Astrocyte (in vitro differentiated cells and primary cell): Measurements from ENCODE around the gene REXO2. TPM values are rescaled to one million over a fixed set of nuclear protein-coding genes. Genes with fewer than 3 reads are reported as not detected.
A peak's percentile ranks its signal among the peaks of the same experiment; 100 is the strongest.

Source experiments
- DNase-seq: peaks from one replicate; pipeline ENCODE4 v3.0.0-alpha.2; 2010; ENCODE audit warnings: low read depth
- FAIRE-seq: peaks from 2 replicates; lab custom pipeline; 2011; peaks lifted over from hg19 to GRCh38; lab: Jason Lieb, UNC
- H2AFZ ChIP-seq: 2 replicates; pipeline ENCODE4 v1.6.0; 2012; ENCODE audit warnings: low read depth, low read length, inconsistent platforms
- H3K27ac ChIP-seq: 2 replicates; pipeline ENCODE4 v1.5.1; 2011; ENCODE audit warnings: low read depth, low read length, inconsistent platforms
- H3K27me3 ChIP-seq: 2 replicates; pipeline ENCODE4 v1.6.0; 2011; ENCODE audit warnings: low read length, inconsistent platforms; ENCODE audit not compliant: insufficient read depth
- H3K36me3 ChIP-seq: 2 replicates; pipeline ENCODE4 v1.5.1; 2011; ENCODE audit warnings: low read length, inconsistent platforms; ENCODE audit not compliant: insufficient read depth
- H3K4me1 ChIP-seq: 2 replicates; pipeline ENCODE4 v1.5.1; 2011; ENCODE audit warnings: low read length, inconsistent platforms; ENCODE audit not compliant: insufficient read depth
- H3K4me2 ChIP-seq: 2 replicates; pipeline ENCODE4 v1.6.0; 2012; ENCODE audit warnings: low read length, inconsistent platforms
- H3K4me3 ChIP-seq: 2 replicates; pipeline ENCODE4 v1.5.1; 2011; ENCODE audit warnings: low read depth, mild to moderate bottlenecking, low read length, inconsistent platforms; ENCODE audit not compliant: insufficient read depth
- H3K79me2 ChIP-seq: 2 replicates; pipeline ENCODE4 v1.6.0; 2012; ENCODE audit warnings: mild to moderate bottlenecking, low read length, inconsistent platforms; ENCODE audit not compliant: insufficient read depth
- H3K9ac ChIP-seq: 2 replicates; pipeline ENCODE4 v1.6.0; 2012; ENCODE audit warnings: mild to moderate bottlenecking, low read length, inconsistent platforms
- H3K9me3 ChIP-seq: 2 replicates; pipeline ENCODE4 v1.5.1; 2012; ENCODE audit warnings: low read depth, mild to moderate bottlenecking, low read length, inconsistent platforms; ENCODE audit not compliant: insufficient read depth
- H4K20me1 ChIP-seq: 2 replicates; pipeline ENCODE4 v1.6.0; 2012; ENCODE audit warnings: low read length, inconsistent platforms; ENCODE audit not compliant: insufficient read depth
- H3K27ac Mint-ChIP-seq: one replicate; pipeline ENCODE4 v1.8.0; 2021; ENCODE audit warnings: mild to moderate bottlenecking, mixed read lengths; ENCODE audit not compliant: unreplicated experiment
- H3K27me3 Mint-ChIP-seq: one replicate; pipeline ENCODE4 v1.8.0; 2021; ENCODE audit warnings: low read depth, mixed read lengths; ENCODE audit not compliant: unreplicated experiment
- H3K36me3 Mint-ChIP-seq: one replicate; pipeline ENCODE4 v1.8.0; 2021; ENCODE audit warnings: low read depth, mixed read lengths; ENCODE audit not compliant: unreplicated experiment
- H3K4me1 Mint-ChIP-seq: one replicate; pipeline ENCODE4 v1.8.0; 2021; ENCODE audit warnings: low read depth, mixed read lengths; ENCODE audit not compliant: unreplicated experiment
- H3K4me3 Mint-ChIP-seq: one replicate; pipeline ENCODE4 v1.8.0; 2021; ENCODE audit warnings: mild to moderate bottlenecking, moderate library complexity, mixed read lengths; ENCODE audit not compliant: unreplicated experiment
- H3K9me3 Mint-ChIP-seq: one replicate; pipeline ENCODE4 v1.8.0; 2021; ENCODE audit warnings: mild to moderate bottlenecking, mixed read lengths; ENCODE audit not compliant: unreplicated experiment
- CTCF ChIP-seq: IDR thresholded peaks from 2 replicates; pipeline ENCODE4 v1.5.1; 2011; ENCODE audit warnings: low read depth, mild to moderate bottlenecking, inconsistent platforms, low read length, moderate library complexity; ENCODE audit not compliant: insufficient read depth
- EZH2 ChIP-seq: IDR thresholded peaks from 2 replicates; pipeline ENCODE4 v1.6.1; 2012; ENCODE audit warnings: mild to moderate bottlenecking, low read length, inconsistent platforms; ENCODE audit not compliant: insufficient read depth
- total RNA-seq: library from RNA; stranded (reverse); gene quantifications from 2 replicates; pipeline ENCODE4 v1.2.1, GENCODE V29; 2021

The REXO2 gene
- total RNA-seq, 1 donor from 2014 or later: 181 TPM

DNA sequence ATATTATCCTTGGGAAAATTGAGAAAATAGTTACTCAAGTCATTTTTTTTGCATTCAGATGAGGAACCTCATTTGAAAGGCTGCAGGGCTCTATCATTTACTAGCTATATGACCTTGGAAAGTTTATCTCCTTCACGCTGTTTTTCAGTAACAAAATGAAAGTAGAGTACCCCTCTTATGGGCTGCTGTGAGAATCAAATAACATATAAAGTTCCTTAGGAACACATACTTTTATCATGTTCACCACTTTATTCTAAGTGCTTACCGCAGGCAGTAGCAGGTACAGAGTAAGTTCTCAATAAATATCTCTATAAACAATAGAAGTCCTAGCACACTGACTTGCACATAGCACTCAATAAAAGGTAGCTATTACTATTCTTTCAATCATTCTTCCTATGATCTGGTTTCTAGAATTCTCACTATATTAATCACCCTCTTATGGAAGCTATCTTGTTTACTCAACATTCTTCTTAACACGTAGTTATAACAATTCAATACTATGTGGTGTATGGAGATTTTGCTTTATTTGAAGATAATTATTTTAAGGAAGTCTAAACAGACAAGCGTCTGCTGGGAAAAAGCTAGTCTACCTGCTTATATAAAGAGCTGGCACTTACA, 40.9 kb upstream of the REXO2 start:
- Histone ChIP-seq H3K4me1 (peaks cover 16% of the 10 kb centered on the region), H3K79me2 (peaks cover 45% of the 10 kb centered on the region), H2AFZ (no peak overlapping the region), H3K9ac (peak overlapping the region; percentile 100), H4K20me1 (peaks cover under 1% of the 10 kb centered on the region), H3K4me2 (peak overlapping the region; percentile 89), H3K36me3 (peaks cover 3% of the 10 kb centered on the region), H3K4me3 (peak overlapping the region; percentile 99), H3K27me3 (no peaks in the 10 kb centered on the region), H3K27ac (no peak overlapping the region), H3K9me3 (no peaks in the 10 kb centered on the region)
- peak overlapping the region; percentile 94 for H3K4me3 Mint-ChIP-seq
- DNase-seq (no peak), FAIRE-seq (no peak)
- peak overlapping the region; percentile 99 for H3K27ac Mint-ChIP-seq
- H3K36me3 Mint-ChIP-seq: peaks cover 2% of the 10 kb centered on the region
- TF ChIP-seq CTCF: no peak
- TF ChIP-seq EZH2: no peak
- H3K27me3 Mint-ChIP-seq: no peaks in the 10 kb centered on the region
- no peaks in the 10 kb centered on the region for H3K9me3 Mint-ChIP-seq
- H3K4me1 Mint-ChIP-seq: peaks cover 20% of the 10 kb centered on the region

- H3K36me3 ChIP-seq: peaks cover 12% of the 10 kb centered on the region
- peaks cover 25% of the 10 kb centered on the region for H3K4me1 Mint-ChIP-seq
- H3K9me3 ChIP-seq: no peaks in the 10 kb centered on the region
- peak overlapping the region; percentile 84 for H2AFZ ChIP-seq
- peaks cover 16% of the 10 kb centered on the region for H3K4me1 ChIP-seq
- no peaks in the 10 kb centered on the region for H3K27me3 ChIP-seq
- H3K79me2 ChIP-seq: peaks cover 57% of the 10 kb centered on the region
- H3K4me2 ChIP-seq: peak overlapping the region; percentile 89
- TF ChIP-seq EZH2 (no peak), CTCF (no peak)
- H3K9ac ChIP-seq: peak overlapping the region; percentile 100
- peak overlapping the region; percentile 100 for H3K27ac ChIP-seq
- H3K36me3 Mint-ChIP-seq: peaks cover 2% of the 10 kb centered on the region
- peak overlapping the region; percentile 99 for H3K4me3 ChIP-seq
- H4K20me1 ChIP-seq: peaks cover 12% of the 10 kb centered on the region
- peak; percentile 56 for FAIRE-seq
- H3K27me3 Mint-ChIP-seq: no peaks in the 10 kb centered on the region
- H3K4me3 Mint-ChIP-seq: peak overlapping the region; percentile 94
- H3K9me3 Mint-ChIP-seq: no peaks in the 10 kb centered on the region
- peak overlapping the region; percentile 99 for H3K27ac Mint-ChIP-seq
- DNase-seq: no peak
Measured at GRCh38 chr11:114399490-114400215, 39.6 kb upstream of the REXO2 start.
